Kidney (tissue), 14 donors: ENCODE data around the gene ZNF217. TPM values are rescaled to one million over a fixed set of nuclear protein-coding genes. Genes with fewer than 3 reads are reported as not detected.
"Not testable (repeated sequence)": the region's sequence is repeated elsewhere in the genome, so short reads cannot be mapped to it uniquely, and the experiment has no call there.

Experiments used
- DNase-seq, 5 donors: peaks; one replicate each; pipeline ENCODE4 v3.0.0-alpha.2; 2013 to 2020
- FAIRE-seq: peaks from 2 replicates; lab custom pipeline; 2012; peaks lifted over from hg19 to GRCh38; lab: Jason Lieb, UNC
- H3K27ac ChIP-seq, 2 donors: one replicate each; pipeline ENCODE4 v1.7.0; 2013; ENCODE audit warnings: low read depth in 2 of 2, low read length in 2 of 2, inconsistent platforms in 1 of 2
- H3K27me3 ChIP-seq: one replicate; pipeline ENCODE4 v1.7.1; 2013; ENCODE audit warnings: low read length, inconsistent platforms; ENCODE audit not compliant: control insufficient read depth, insufficient read depth
- H3K36me3 ChIP-seq, 3 donors: one replicate each; pipeline versions ENCODE4 v1.7.0 to v1.7.1; 2013; ENCODE audit warnings: low read length in 3 of 3, control low read depth in 1 of 3, inconsistent platforms in 1 of 3; ENCODE audit not compliant: insufficient read depth in 3 of 3, control insufficient read depth in 2 of 3
- H3K4me1 ChIP-seq, 3 donors: one replicate each; pipeline versions ENCODE4 v1.7.0 to v1.7.1; 2013; ENCODE audit warnings: low read length in 3 of 3, inconsistent platforms in 1 of 3, low read depth in 1 of 3; ENCODE audit not compliant: control insufficient read depth in 2 of 3, insufficient read depth in 2 of 3
- H3K4me3 ChIP-seq, 3 donors: one replicate each; pipeline versions ENCODE4 v1.7.0 to v1.8.1; 2013; ENCODE audit warnings: low read length in 3 of 3, control low read depth in 1 of 3, inconsistent platforms in 1 of 3
- H3K9ac ChIP-seq, 3 donors: one replicate each; pipeline versions ENCODE4 v1.7.0 to v1.7.1; 2013; ENCODE audit warnings: low read length in 3 of 3, control low read depth in 1 of 3, inconsistent platforms in 1 of 3
- H3K9me3 ChIP-seq, 3 donors: one replicate each; pipeline versions ENCODE4 v1.7.0 to v1.7.1; 2013; ENCODE audit warnings: low read length in 3 of 3, control low read depth in 1 of 3, inconsistent platforms in 1 of 3; ENCODE audit not compliant: control insufficient read depth in 2 of 3, insufficient read depth in 1 of 3
- CTCF ChIP-seq: IDR thresholded peaks from 3 replicates; pipeline ENCODE4 v1.5.1; 2012; ENCODE audit warnings: mild to moderate bottlenecking, moderate library complexity, borderline replicate concordance; ENCODE audit not compliant: insufficient read depth; ENCODE audit errors: extremely low read depth
- intact Hi-C: fragments of 100-400 bp; cut with DNase I; formaldehyde crosslinking; loops from one replicate; pipeline ENCODE4 v1.11.1; 2022
- polyA plus RNA-seq: library from polyadenylated mRNA; stranded (reverse); fragments of 350-450 nt; fragmentation: Illumina TruSeq; extraction: RNeasy Lipid Tissue Mini Kit (QIAGEN cat#74804); gene quantifications from one replicate; pipeline ENCODE4 v1.2.3, GENCODE V29; 2014; ENCODE audit warnings: low read depth, low replicate concordance; ENCODE audit not compliant: insufficient read depth
- total RNA-seq: library from RNA; stranded (reverse); fragmentation: NEBNext Ultra II Directional; extraction: Animal tissue kit (Norgen Biotek cat#: 25700); gene quantifications from one replicate; pipeline ENCODE4 v1.2.1, GENCODE V29; 2021
- donor health status: control.
- donor health status: control.
- donor health status: control.
- donor health status: control.
- donor health status: control.
- donor health status: DM: yes; HTN: yes; CAD: no.
- donor health status: Normal renal cell carcinoma (clear cell type).

The ZNF217 gene
- total and polyA plus RNA-seq, 2 donors from 2014 or later: 5.0 to 60.9 TPM

- DNase-seq (no peak), FAIRE-seq (no peak)
- no peak overlapping the region for H3K9ac ChIP-seq
- H3K36me3 ChIP-seq: no peaks in the 10 kb centered on the region
- intact Hi-C loops: no loop called here
- H3K27me3 ChIP-seq: no peaks in the 10 kb centered on the region
- no peaks in the 10 kb centered on the region for H3K9me3 ChIP-seq
- no peak overlapping the region for H3K27ac ChIP-seq
- H3K4me3 ChIP-seq: no peak overlapping the region
- TF ChIP-seq CTCF: no peak
- H3K4me1 ChIP-seq: no peaks in the 10 kb centered on the region
Measured at GRCh38 chr20:53535878-53536277, 57.8 kb downstream of the ZNF217 start.

GRCh38 chr20:53534037-53534436 lies 59.6 kb downstream of the ZNF217 start:
- H3K27ac ChIP-seq: no peak overlapping the region
- H3K4me1 ChIP-seq: no peaks in the 10 kb centered on the region
- intact Hi-C loops: no loop called here
- no peak overlapping the region for H3K4me3 ChIP-seq
- H3K9me3 ChIP-seq: no peaks in the 10 kb centered on the region
- no peaks in the 10 kb centered on the region for H3K36me3 ChIP-seq
- no peak overlapping the region for H3K9ac ChIP-seq
- FAIRE-seq (no peak), DNase-seq (no peak)
- TF ChIP-seq CTCF: no peak
- no peaks in the 10 kb centered on the region for H3K27me3 ChIP-seq

- no peak for FAIRE-seq
- H3K27ac ChIP-seq: no peak overlapping the region
- TF ChIP-seq CTCF: no peak
- no peak overlapping the region for H3K4me3 ChIP-seq
- H3K36me3 ChIP-seq: no peaks in the 10 kb centered on the region
- H3K9me3 ChIP-seq: no peaks in the 10 kb centered on the region
- H3K27me3 ChIP-seq: no peaks in the 10 kb centered on the region
- H3K4me1 ChIP-seq: no peaks in the 10 kb centered on the region
- H3K9ac ChIP-seq: no peak overlapping the region
- DNase-seq: no peak
- intact Hi-C loops: no loop called here
Measured at GRCh38 chr20:53533500-53533899, 60.1 kb downstream of the ZNF217 start.

- H3K27me3 ChIP-seq, DNase-seq, H3K4me3 ChIP-seq, H3K36me3 ChIP-seq, H3K9me3 ChIP-seq, H3K4me1 ChIP-seq, intact Hi-C loops, FAIRE-seq, H3K9ac ChIP-seq, H3K27ac ChIP-seq: not testable (repeated sequence)
Measured at GRCh38 chr20:53532654-53533312, 60.9 kb downstream of the ZNF217 start.
